ENCODE measurements around the gene LINGO3. TPM values are rescaled to one million over a fixed set of nuclear protein-coding genes. Genes with fewer than 3 reads are reported as not detected.
A peak's percentile ranks its signal among the peaks of the same experiment; 100 is the strongest.

LINGO3 gene
- total and polyA plus RNA-seq, 2 donors (not counting 1 experiment from before 2014, with no cell fraction given), result 1.1 to 3.9 TPM

DNA sequence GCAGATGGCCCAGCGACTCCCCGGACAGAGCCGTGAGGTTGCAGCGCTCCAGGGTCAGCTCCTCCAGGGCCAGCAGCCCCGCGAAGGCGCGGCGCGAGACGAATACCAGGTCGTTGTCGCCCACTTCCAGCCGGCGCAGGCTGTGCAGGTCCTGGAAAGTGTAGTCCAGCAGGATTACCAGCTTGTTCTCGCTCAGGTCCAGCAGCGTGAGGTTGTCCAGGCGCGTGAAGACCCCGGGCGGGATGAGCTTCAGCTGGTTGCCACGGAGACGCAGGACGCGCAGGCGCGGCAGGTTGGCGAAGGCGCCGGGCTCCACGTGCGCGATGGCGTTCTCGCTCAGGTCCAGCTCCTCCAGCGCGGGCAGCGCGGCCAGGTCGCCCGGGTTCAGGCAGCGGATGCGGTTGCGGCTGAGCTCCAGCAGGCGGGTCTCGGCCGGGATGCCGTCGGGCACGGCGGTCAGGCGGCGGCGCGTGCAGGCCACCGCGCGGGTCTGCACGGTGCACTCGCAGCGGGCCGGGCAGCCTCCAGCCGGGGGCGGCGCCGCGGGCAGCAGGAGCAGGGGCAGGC lies 16.7 kb downstream of the LINGO3 start:
- H3K4me1 Mint-ChIP-seq, result peaks cover 61% of the 10 kb centered on the region
- Histone ChIP-seq H3K9ac (ENCODE audit: low read length) (peak overlapping the region; percentile 69), H3K79me2 (ENCODE audit: control insufficient read depth, insufficient read depth, low read length) (peaks cover 69% of the 10 kb centered on the region), H3K27ac (ENCODE audit: low read length in 2 of 2) (peak overlapping the region in 1 of 2 donors; percentile 81), H3K4me3 (ENCODE audit: control extremely low read depth in 1 of 5, extremely low read depth in 1 of 5, insufficient read depth in 1 of 5, low read depth in 2 of 5, low read length in 4 of 5) (peak overlapping the region; percentile 30 to 82 (median 71)), H3K4me2 (replicated peaks; ENCODE audit: low read depth, low read length, poor library complexity, severe bottlenecking) (peak overlapping the region; percentile 82), H3K27me3 (replicated peaks in 1 of 4; ENCODE audit: control extremely low read depth in 1 of 4, control insufficient read depth in 3 of 4, insufficient read depth in 4 of 4, low read length in 3 of 4) (no peaks in the 10 kb centered on the region), H3K36me3 (replicated peaks in 1 of 2; ENCODE audit: control extremely low read depth in 1 of 2, control insufficient read depth in 1 of 2, extremely low read depth in 1 of 2, insufficient read depth in 2 of 2, low read length in 1 of 2) (peaks cover 0 to 23% of the 10 kb centered on the region in 2 experiments), H3K9me3 (ENCODE audit: control extremely low read depth in 1 of 3, control insufficient read depth in 2 of 3, insufficient read depth in 1 of 3, low read length in 2 of 3) (peaks cover 0 to 3% (median 0%) of the 10 kb centered on the region in 3 donors), H2AFZ (ENCODE audit: insufficient read depth, low read depth, low read length, poor library complexity, severe bottlenecking) (peak overlapping the region; percentile 50), H4K20me1 (ENCODE audit: control insufficient read depth, insufficient read depth, low read length, poor library complexity, severe bottlenecking) (peaks cover 52% of the 10 kb centered on the region), H3K4me1 (ENCODE audit: control insufficient read depth in 2 of 2, insufficient read depth in 2 of 2, low read length in 2 of 2) (peaks cover 49 to 72% of the 10 kb centered on the region in 2 donors)
- no peaks in the 10 kb centered on the region for H3K27me3 Mint-ChIP-seq
- intact Hi-C loops (cut with micrococcal nuclease), result no loop called here
- TF ChIP-seq EZH2 (IDR thresholded peaks at IDR 0.05; ENCODE audit: borderline replicate concordance, insufficient read depth, low read depth, low read length, poor library complexity, severe bottlenecking), result no peak
- TF ChIP-seq CTCF (IDR thresholded peaks at IDR 0.05), result no peak
- 56% methylated on average over 63 of the region's 67 CpGs for WGBS (ENCODE audit: insufficient coverage)
- ATAC-seq (ENCODE audit: low read depth) (no peak), DNase-seq (no peak)
- no peaks in the 10 kb centered on the region for H3K9me3 Mint-ChIP-seq (ENCODE audit: insufficient read depth)
- ChIA-PET POLR2A (interaction anchor here (0.6 to 2.4 kb wide), 9 partner anchors 11 to 391 kb away, joined by 3 to 12 read pairs (median 3); no protein-coding TSS in a partner anchor), CTCF (interaction anchor here (0.9 to 2.0 kb wide), 5 partner anchors 12 to 101 kb away, joined by 3 to 9 read pairs (median 5); no protein-coding TSS in a partner anchor)
- peak overlapping the region; percentile 89 for H3K27ac Mint-ChIP-seq
- H3K4me3 Mint-ChIP-seq, result peak overlapping the region; percentile 89
